ENCODE measurements around the gene HAUS8.

- no peak for TF ChIP-seq CTCF (IDR thresholded peaks at IDR 0.05 in 4 of 5, conservative IDR thresholded peaks at IDR 0.05 in 1 of 5)
- no peak for TF ChIP-seq POLR2A (IDR thresholded peaks at IDR 0.05)
These were observed 5.2 kb upstream of the HAUS8 start for GRCh38 chr19:17080440-17080801.
